BLaER1 treated with 17β-estradiol and CSF1 and Interleukin-3, amounts not matched to agents 10 nM and 100 nM (cell line): ENCODE data around the gene PTAFR.
A peak's percentile ranks its signal among the peaks of the same experiment; 100 is the strongest.

Experiments
- H3K27ac ChIP-seq, 11 experiments: shearing (Covaris generic); formaldehyde crosslinking; 2 replicates each; pipeline ENCODE4 v1.8.1; 2022
- H3K27me3 ChIP-seq, 11 experiments: shearing (Covaris generic); formaldehyde crosslinking; 2 replicates each; pipeline ENCODE4 v1.8.1; 2022
- H3K36me3 ChIP-seq, 11 experiments: shearing (Covaris generic); formaldehyde crosslinking; 2 replicates each; pipeline ENCODE4 v1.8.1; 2022
- H3K4me1 ChIP-seq, 10 experiments: shearing (Covaris generic); formaldehyde crosslinking; 2 replicates each; pipeline ENCODE4 v1.8.1; 2022
- H3K4me2 ChIP-seq, 11 experiments: shearing (Covaris generic); formaldehyde crosslinking; 2 replicates each; pipeline ENCODE4 v1.8.1; 2022
- H3K4me3 ChIP-seq, 10 experiments: shearing (Covaris generic); formaldehyde crosslinking; 2 replicates each; pipeline ENCODE4 v1.8.1; 2022
- H3K9ac ChIP-seq, 11 experiments: shearing (Covaris generic); formaldehyde crosslinking; 2 replicates each; pipeline ENCODE4 v1.8.1; 2022
- H3K9me3 ChIP-seq, 11 experiments: shearing (Covaris generic); formaldehyde crosslinking; replicated peaks in 1 of 11; 2 replicates each; pipeline ENCODE4 v1.8.1; 2022
- H4K20me1 ChIP-seq, 11 experiments: shearing (Covaris generic); formaldehyde crosslinking; 2 replicates each; pipeline ENCODE4 v1.8.1; 2022
- Cebpa-rat ChIP-seq, 11 experiments: shearing (Covaris generic); IDR thresholded peaks; 2 replicates each; pipeline ENCODE4 v1.8.1; 2022

The PTAFR gene

GRCh38 chr1:28180306-28181305 is 4.1 kb upstream of the PTAFR start:
- Histone ChIP-seq H3K4me2 (peak overlapping the region; percentile 13 to 76 (median 54)), H3K9ac (peak overlapping the region in 1 of 11 experiments; percentile 56; a peak in 2 of 22 replicates), H4K20me1 (peaks cover 0 to 15% (median 0%) of the 10 kb centered on the region in 11 experiments; a peak in 4 of 22 replicates), H3K4me3 (no peak overlapping the region), H3K9me3 (no peaks in the 10 kb centered on the region), H3K4me1 (peaks cover 36 to 68% (median 52%) of the 10 kb centered on the region in 10 experiments), H3K27me3 (no peaks in the 10 kb centered on the region), H3K27ac (no peak overlapping the region), H3K36me3 (no peaks in the 10 kb centered on the region)
- TF ChIP-seq Cebpa-rat (IDR thresholded peaks at IDR 0.05), result no peak

- Histone ChIP-seq H3K4me2 (peak overlapping the region in 9 of 11 experiments; percentile 83 to 100 (median 92); a peak in 10 of 22 replicates), H3K9me3 (no peaks in the 10 kb centered on the region), H3K9ac (no peak overlapping the region), H3K27me3 (peaks cover 0 to 5% (median 0%) of the 10 kb centered on the region in 11 experiments; a peak in 2 of 22 replicates), H3K4me1 (peaks cover 41 to 85% (median 69%) of the 10 kb centered on the region in 10 experiments), H4K20me1 (peaks cover 0 to 15% (median 0%) of the 10 kb centered on the region in 11 experiments; a peak in 4 of 22 replicates), H3K4me3 (no peak overlapping the region), H3K27ac (no peak overlapping the region), H3K36me3 (peaks cover 0 to 5% (median 0%) of the 10 kb centered on the region in 11 experiments; a peak in 2 of 22 replicates)
- no peak for TF ChIP-seq Cebpa-rat (IDR thresholded peaks at IDR 0.05)
Measured at GRCh38 chr1:28178690-28179485, 2.4 kb upstream of the PTAFR start.

GRCh38 chr1:28175955-28176485 is 470 bp downstream of the PTAFR start:
- Histone ChIP-seq H3K4me1 (peaks cover 63 to 98% (median 87%) of the 10 kb centered on the region in 10 experiments), H4K20me1 (peaks cover 0 to 17% (median 13%) of the 10 kb centered on the region in 11 experiments; a peak in 12 of 22 replicates), H3K9ac (peak overlapping the region; percentile 32 to 96 (median 58); a peak in 21 of 22 replicates), H3K27me3 (peaks cover 0 to 5% (median 0%) of the 10 kb centered on the region in 11 experiments; a peak in 2 of 22 replicates), H3K4me2 (peak overlapping the region; percentile 83 to 100 (median 92)), H3K4me3 (peak overlapping the region; percentile 29 to 77 (median 49); a peak in 17 of 20 replicates), H3K9me3 (no peaks in the 10 kb centered on the region), H3K36me3 (peaks cover 0 to 21% (median 0%) of the 10 kb centered on the region in 11 experiments; a peak in 6 of 22 replicates), H3K27ac (peak overlapping the region in 10 of 11 experiments; percentile 15 to 97 (median 62); a peak in 19 of 22 replicates)
- no peak for TF ChIP-seq Cebpa-rat (IDR thresholded peaks at IDR 0.05)

GRCh38 chr1:28173980-28174297 is 2.6 kb downstream of the PTAFR start:
- Histone ChIP-seq H3K4me3 (peak overlapping the region in 4 of 10 experiments; percentile 66 to 77 (median 76); a peak in 8 of 20 replicates), H3K27ac (peak overlapping the region in 10 of 11 experiments; percentile 28 to 97 (median 72); a peak in 18 of 22 replicates), H3K9ac (peak overlapping the region in 9 of 11 experiments; percentile 5 to 96 (median 61); a peak in 13 of 22 replicates), H4K20me1 (peaks cover 0 to 35% (median 16%) of the 10 kb centered on the region in 11 experiments; a peak in 13 of 22 replicates), H3K4me2 (peak overlapping the region; percentile 83 to 100 (median 92)), H3K36me3 (peaks cover 0 to 42% (median 0%) of the 10 kb centered on the region in 11 experiments; a peak in 6 of 22 replicates), H3K4me1 (peaks cover 71 to 99% (median 85%) of the 10 kb centered on the region in 10 experiments), H3K9me3 (no peaks in the 10 kb centered on the region), H3K27me3 (peaks cover 0 to 5% (median 0%) of the 10 kb centered on the region in 11 experiments; a peak in 2 of 22 replicates)
- TF ChIP-seq Cebpa-rat (IDR thresholded peaks at IDR 0.05), result no peak

- Histone ChIP-seq H3K4me3 (peak overlapping the region in 4 of 10 experiments; percentile 66 to 77 (median 76); a peak in 8 of 20 replicates), H3K9me3 (no peaks in the 10 kb centered on the region), H3K27me3 (peaks cover 0 to 5% (median 0%) of the 10 kb centered on the region in 11 experiments; a peak in 2 of 22 replicates), H3K9ac (peak overlapping the region in 9 of 11 experiments; percentile 14 to 96 (median 61); a peak in 13 of 22 replicates), H3K4me1 (peaks cover 72 to 98% (median 87%) of the 10 kb centered on the region in 10 experiments), H3K4me2 (peak overlapping the region; percentile 83 to 100 (median 92)), H4K20me1 (peaks cover 0 to 41% (median 16%) of the 10 kb centered on the region in 11 experiments; a peak in 13 of 22 replicates), H3K36me3 (peaks cover 0 to 47% (median 0%) of the 10 kb centered on the region in 11 experiments; a peak in 6 of 22 replicates), H3K27ac (peak overlapping the region; percentile 25 to 97 (median 66); a peak in 21 of 22 replicates)
- no peak for TF ChIP-seq Cebpa-rat (IDR thresholded peaks at IDR 0.05)
Measured at GRCh38 chr1:28173151-28173979, 3.1 kb downstream of the PTAFR start.

GRCh38 chr1:28172713-28173150 is 3.8 kb downstream of the PTAFR start:
- peaks cover 0 to 54% (median 0%) of the 10 kb centered on the region in 11 experiments; a peak in 6 of 22 replicates for H3K36me3 ChIP-seq
- peak overlapping the region in 8 of 11 experiments; percentile 14 to 96 (median 66); a peak in 11 of 22 replicates for H3K9ac ChIP-seq
- peak overlapping the region; percentile 25 to 97 (median 71); a peak in 21 of 22 replicates for H3K27ac ChIP-seq
- peaks cover 0 to 47% (median 16%) of the 10 kb centered on the region in 11 experiments; a peak in 13 of 22 replicates for H4K20me1 ChIP-seq
- 0 out of 22 replicates have a peak, but pooled peaks cover 0 to 5% (median 0%) of the 10 kb centered on the region in 11 experiments for H3K9me3 ChIP-seq
- H3K4me2 ChIP-seq, result peak overlapping the region; percentile 86 to 100 (median 92)
- no peak for TF ChIP-seq Cebpa-rat (IDR thresholded peaks at IDR 0.05)
- peak overlapping the region in 3 of 10 experiments; percentile 76 to 77 (median 76); a peak in 6 of 20 replicates for H3K4me3 ChIP-seq
- peaks cover 66 to 92% (median 81%) of the 10 kb centered on the region in 10 experiments for H3K4me1 ChIP-seq
- peaks cover 0 to 5% (median 0%) of the 10 kb centered on the region in 11 experiments; a peak in 2 of 22 replicates for H3K27me3 ChIP-seq
